ENCODE data around the gene MEGF9. TPM values are rescaled to one million over a fixed set of nuclear protein-coding genes. Genes with fewer than 3 reads are reported as not detected.
A peak's percentile ranks its signal among the peaks of the same experiment; 100 is the strongest.

The MEGF9 gene
- total and polyA plus RNA-seq, 4 donors, result 15.5 to 27.4 (median 19.3) TPM

DNA sequence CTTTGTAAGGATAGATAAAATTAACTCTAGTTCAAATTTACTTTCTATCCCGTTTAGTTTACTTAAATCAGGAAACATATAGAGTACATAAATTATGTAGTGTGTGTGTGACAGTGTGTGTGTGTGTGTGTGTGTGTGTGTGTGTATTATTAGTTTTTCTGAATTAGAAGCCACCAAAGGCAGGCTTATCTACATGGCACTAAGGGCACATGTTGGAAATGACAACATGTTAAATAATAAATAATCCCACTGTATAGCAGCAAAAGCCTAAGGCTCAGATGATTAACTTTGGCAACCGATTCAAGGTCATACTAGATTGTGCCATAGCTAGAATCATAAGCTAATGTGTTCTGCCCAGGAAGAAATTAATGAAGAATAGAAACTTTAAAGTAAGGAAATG, 54.6 kb downstream of the MEGF9 start:
- H3K27me3 ChIP-seq (ENCODE audit: control insufficient read depth in 4 of 4, insufficient read depth in 4 of 4, low read length in 3 of 4), result no peaks in the 10 kb centered on the region
- peaks cover 6 to 21% (median 12%) of the 10 kb centered on the region in 4 donors for H3K4me1 ChIP-seq (ENCODE audit: control insufficient read depth in 4 of 4, insufficient read depth in 4 of 4, low read length in 3 of 4)
- no peak overlapping the region for H3K9ac ChIP-seq (ENCODE audit: low read depth in 1 of 2, low read length in 2 of 2)
- DNase-seq (ENCODE audit: low spot score), result no peak
- H3K9me3 ChIP-seq (ENCODE audit: control insufficient read depth in 4 of 4, low read length in 3 of 4), result no peaks in the 10 kb centered on the region
- TF ChIP-seq RAD21 (IDR thresholded peaks at IDR 0.05), result no peak
- TF ChIP-seq REST (IDR thresholded peaks at IDR 0.05), result no peak
- no peak for TF ChIP-seq FOXA2 (IDR thresholded peaks at IDR 0.05)
- H3K36me3 ChIP-seq (ENCODE audit: control insufficient read depth in 4 of 4, insufficient read depth in 3 of 4, low read depth in 1 of 4, low read length in 3 of 4), result peaks cover 0 to 2% (median 0%) of the 10 kb centered on the region in 4 donors
- 48% methylated on average over 2 of the region's 2 CpGs for WGBS
- H3K4me3 ChIP-seq (ENCODE audit: low read depth in 1 of 3, low read length in 3 of 3), result no peak overlapping the region
- H3K27ac ChIP-seq (ENCODE audit: low read depth in 1 of 2, low read length in 2 of 2), result no peak overlapping the region

DNA sequence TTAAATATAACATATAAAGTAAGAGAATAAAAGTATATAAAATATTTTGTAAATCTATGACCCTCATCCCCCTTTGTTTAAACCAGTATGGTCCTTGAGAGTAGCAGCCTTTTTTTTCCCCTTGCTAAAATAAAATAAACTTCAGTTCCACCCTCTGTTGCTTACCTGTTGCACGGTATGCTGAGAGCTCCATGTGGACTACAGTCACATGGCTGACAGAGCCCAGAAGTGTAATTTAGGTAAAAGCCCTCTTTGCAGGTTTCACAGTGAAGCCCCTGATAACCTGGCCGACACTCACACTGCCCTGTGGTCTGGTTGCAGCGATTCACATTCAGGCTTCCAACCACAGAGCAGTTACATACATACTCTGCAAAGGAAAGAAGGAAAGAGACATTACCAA, 55.1 kb downstream of the MEGF9 start:
- H3K27me3 ChIP-seq (ENCODE audit: control insufficient read depth in 4 of 4, insufficient read depth in 4 of 4, low read length in 3 of 4), result no peaks in the 10 kb centered on the region
- H3K4me1 ChIP-seq (ENCODE audit: control insufficient read depth in 4 of 4, insufficient read depth in 4 of 4, low read length in 3 of 4), result peaks cover 6 to 17% (median 8%) of the 10 kb centered on the region in 4 donors
- TF ChIP-seq SP1 (IDR thresholded peaks at IDR 0.05) (no peak), MAX (IDR thresholded peaks at IDR 0.05) (no peak)
- no peak for DNase-seq (ENCODE audit: low spot score)
- no peaks in the 10 kb centered on the region for H3K9me3 ChIP-seq (ENCODE audit: control insufficient read depth in 4 of 4, low read length in 3 of 4)
- WGBS, result 58% methylated on average over 3 of the region's 3 CpGs
- H3K27ac ChIP-seq (ENCODE audit: low read depth in 1 of 2, low read length in 2 of 2), result no peak overlapping the region
- H3K36me3 ChIP-seq (ENCODE audit: control insufficient read depth in 4 of 4, insufficient read depth in 3 of 4, low read depth in 1 of 4, low read length in 3 of 4), result peaks cover 0 to 2% (median 0%) of the 10 kb centered on the region in 4 donors
- no peak overlapping the region for H3K9ac ChIP-seq (ENCODE audit: low read depth in 1 of 2, low read length in 2 of 2)
- no peak overlapping the region for H3K4me3 ChIP-seq (ENCODE audit: low read depth in 1 of 3, low read length in 3 of 3)

DNA sequence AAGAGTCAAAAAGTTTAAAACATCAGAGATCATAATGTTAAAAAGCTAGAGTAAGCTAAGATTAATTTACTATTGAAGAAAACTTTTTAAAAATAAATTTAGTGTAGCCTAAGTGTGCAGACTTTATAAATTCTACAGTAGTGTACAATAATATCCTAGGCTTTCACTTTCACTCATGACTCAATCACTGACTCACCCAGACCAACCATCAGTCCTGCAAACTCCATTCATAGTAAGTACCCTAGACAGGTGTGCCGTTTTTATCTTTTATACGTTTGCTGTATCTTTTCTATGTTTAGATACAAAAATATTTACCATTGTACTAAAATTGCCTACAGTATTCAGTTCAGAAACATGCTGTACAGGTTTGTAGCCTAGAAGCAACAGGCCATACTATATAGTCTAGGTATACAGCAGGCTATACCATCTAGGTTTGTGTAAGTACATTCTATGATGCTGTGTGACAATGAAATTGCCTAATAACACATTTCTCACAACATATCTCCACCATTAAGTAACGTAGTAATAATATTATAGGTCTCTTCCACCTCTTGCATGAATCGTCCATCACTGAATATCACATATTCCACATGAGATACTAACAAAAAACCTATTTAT, 59.2 kb downstream of the MEGF9 start:
- no peak overlapping the region for H3K4me3 ChIP-seq (ENCODE audit: low read depth in 1 of 3, low read length in 3 of 3)
- peak overlapping the region in 1 of 2 donors; percentile 27 for H3K27ac ChIP-seq (ENCODE audit: low read depth in 1 of 2, low read length in 2 of 2)
- no peaks in the 10 kb centered on the region for H3K9me3 ChIP-seq (ENCODE audit: control insufficient read depth in 4 of 4, low read length in 3 of 4)
- WGBS, result 69% methylated on average over 4 of the region's 4 CpGs
- no peaks in the 10 kb centered on the region for H3K27me3 ChIP-seq (ENCODE audit: control insufficient read depth in 4 of 4, insufficient read depth in 4 of 4, low read length in 3 of 4)
- no peak for TF ChIP-seq EGR1 (IDR thresholded peaks at IDR 0.05; ENCODE audit: low read depth in 2 of 2)
- TF ChIP-seq HNF4G (IDR thresholded peaks at IDR 0.05), result no peak
- no peak for TF ChIP-seq CTCF (IDR thresholded peaks at IDR 0.05; ENCODE audit: low read depth, low read length, missing input control)
- TF ChIP-seq, protein P1, sequence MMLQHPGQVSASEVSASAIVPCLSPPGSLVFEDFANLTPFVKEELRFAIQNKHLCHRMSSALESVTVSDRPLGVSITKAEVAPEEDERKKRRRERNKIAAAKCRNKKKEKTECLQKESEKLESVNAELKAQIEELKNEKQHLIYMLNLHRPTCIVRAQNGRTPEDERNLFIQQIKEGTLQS (IDR thresholded peaks at IDR 0.05), result no peak
- no peak for TF ChIP-seq TAF1 (conservative IDR thresholded peaks at IDR 0.05)
- TF ChIP-seq GABPA (IDR thresholded peaks at IDR 0.05 in 1 of 2, conservative IDR thresholded peaks at IDR 0.05 in 1 of 2), result no peak
- no peak for TF ChIP-seq NR2F2 (IDR thresholded peaks at IDR 0.05)
- TF ChIP-seq YY1 (IDR thresholded peaks at IDR 0.05), result no peak
- TF ChIP-seq ZBTB33 (IDR thresholded peaks at IDR 0.05), result no peak
- DNase-seq (ENCODE audit: low spot score), result no peak
- H3K4me1 ChIP-seq (ENCODE audit: control insufficient read depth in 4 of 4, insufficient read depth in 4 of 4, low read length in 3 of 4), result peaks cover 0 to 29% (median 18%) of the 10 kb centered on the region in 4 donors
- H3K36me3 ChIP-seq (ENCODE audit: control insufficient read depth in 4 of 4, insufficient read depth in 3 of 4, low read depth in 1 of 4, low read length in 3 of 4), result peaks cover 0 to 2% (median 0%) of the 10 kb centered on the region in 4 donors
- H3K9ac ChIP-seq (ENCODE audit: low read depth in 1 of 2, low read length in 2 of 2), result no peak overlapping the region
